SH-SY5Y (cell line): ENCODE data around the gene GNE.

ENCODE experiments used
- GATA2 ChIP-seq: IDR thresholded peaks from 2 replicates; pipeline ENCODE4 v1.6.1; 2011; ENCODE audit warnings: mild to moderate bottlenecking, low read depth, low read length
- GATA3 ChIP-seq: IDR thresholded peaks from 2 replicates; pipeline ENCODE4 v1.6.1; 2011; ENCODE audit warnings: low read depth, mild to moderate bottlenecking, low read length, moderate library complexity

GNE gene

DNA sequence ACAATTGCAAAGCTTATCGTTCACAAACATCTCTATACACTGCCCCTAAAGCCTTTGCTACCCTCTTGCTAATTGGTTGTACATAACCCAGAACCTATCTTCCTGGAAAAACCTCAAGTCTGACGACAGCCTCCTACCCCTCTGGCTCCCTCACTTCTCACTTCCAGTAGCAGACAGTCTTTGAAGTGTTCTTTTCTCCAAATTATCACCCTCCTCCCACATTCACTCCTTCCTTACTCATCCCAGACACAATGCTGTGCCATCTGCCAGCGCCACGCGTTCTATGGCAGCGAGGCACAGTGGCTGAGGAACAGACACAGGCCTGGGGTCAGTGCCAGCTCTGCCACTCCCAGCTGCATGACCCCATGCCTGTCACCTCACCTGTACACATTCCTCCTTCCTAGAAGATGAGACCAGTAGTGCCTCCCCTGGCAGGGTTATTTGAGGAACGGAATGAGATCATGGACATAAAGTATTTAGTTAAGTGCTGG is 39.8 kb downstream of the GNE start:
- TF ChIP-seq GATA2 (no peak), GATA3 (no peak)

DNA sequence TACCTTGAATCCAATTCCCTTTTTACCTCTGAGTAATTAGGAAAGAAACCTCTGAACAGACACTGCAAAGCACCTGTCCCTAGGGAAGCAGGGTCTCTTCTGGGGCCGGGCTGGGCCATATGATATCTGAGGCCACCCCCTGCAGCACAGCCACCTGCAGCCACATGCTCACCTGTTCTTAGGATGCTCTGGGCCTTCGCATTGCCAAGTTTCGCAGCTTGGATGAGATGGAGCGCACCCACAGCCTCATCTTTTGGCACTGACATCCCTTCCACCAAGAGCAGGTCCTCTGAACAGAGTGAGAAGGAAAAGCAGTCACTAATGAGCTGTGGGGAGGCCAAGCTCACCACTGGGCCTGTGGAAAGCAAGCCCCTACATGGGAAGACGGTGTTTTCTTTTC is 40.2 kb downstream of the GNE start:
- TF ChIP-seq GATA3: no peak
- TF ChIP-seq GATA2: no peak

DNA sequence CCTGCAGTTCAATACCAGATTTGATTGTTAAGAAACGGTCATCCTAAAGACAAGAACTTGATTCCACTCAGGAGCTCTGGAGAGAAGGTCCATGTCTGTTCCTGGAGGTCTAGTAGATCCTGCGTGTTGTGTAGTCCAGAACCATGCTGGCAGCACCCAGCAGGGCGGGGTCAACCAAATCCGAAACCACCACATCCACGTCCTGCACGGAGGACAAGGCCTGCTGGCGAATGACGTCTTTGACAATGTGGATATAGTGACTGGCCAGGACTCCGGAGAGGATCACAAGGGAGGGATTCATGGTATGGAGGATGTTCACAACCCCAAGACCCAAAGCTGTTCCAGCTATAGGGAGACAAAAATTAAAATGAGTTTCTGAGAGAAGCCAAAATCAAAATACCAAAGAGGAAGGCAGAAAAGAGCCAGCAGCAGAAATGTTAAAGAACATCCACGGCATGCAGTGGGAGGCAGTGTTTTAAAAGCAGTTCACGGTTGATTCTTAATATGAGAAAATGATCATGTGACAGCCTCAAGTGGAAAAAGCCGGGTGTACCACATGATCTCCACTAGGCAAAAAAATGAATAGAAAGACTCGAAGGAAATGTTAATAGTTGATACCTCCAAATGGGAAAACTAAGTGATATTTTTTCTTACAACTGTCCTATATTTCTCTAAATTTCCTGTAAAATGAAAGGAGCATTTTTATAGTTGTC is 40.8 kb downstream of the GNE start:
- TF ChIP-seq GATA2 (no peak), GATA3 (no peak)

DNA sequence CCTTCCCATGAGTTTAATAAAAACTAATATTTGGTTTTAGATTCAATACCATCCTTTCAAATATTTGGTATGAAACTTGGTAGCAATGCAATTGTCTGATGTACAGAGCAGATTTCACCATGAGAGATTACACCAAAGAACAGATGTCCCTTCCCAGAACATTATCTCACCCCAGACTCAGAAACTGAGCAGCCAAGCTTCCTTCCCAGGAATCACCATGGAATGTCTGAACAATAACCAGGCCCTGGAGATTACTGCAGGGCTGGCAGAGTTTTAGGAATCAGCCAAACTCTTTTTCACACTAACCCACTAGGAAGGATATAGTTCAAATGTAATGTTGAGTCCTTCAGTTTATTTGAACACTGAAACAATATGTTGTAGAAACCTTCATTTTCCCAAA is 43.7 kb downstream of the GNE start:
- TF ChIP-seq GATA3 (no peak), GATA2 (no peak)

DNA sequence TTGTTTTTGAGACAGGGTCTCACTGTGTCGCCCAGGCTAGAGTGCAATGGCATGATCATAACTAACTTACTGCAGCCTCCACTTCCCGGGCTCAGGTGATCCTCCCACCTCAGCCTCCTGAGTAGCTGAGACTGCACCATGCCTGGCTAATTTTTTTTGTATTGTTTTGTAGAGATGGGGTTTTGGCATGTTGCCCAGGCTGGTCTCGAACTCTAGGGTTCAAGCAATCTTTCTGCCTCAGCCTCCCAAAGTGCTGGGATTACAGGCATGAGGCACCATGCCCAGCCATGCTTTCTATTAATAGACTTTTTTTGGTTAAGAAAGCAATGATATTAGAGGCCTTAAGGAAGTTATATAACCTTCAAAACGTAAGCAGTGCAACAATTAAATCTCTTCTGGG is 44.3 kb downstream of the GNE start:
- TF ChIP-seq GATA2: no peak
- TF ChIP-seq GATA3: no peak

DNA sequence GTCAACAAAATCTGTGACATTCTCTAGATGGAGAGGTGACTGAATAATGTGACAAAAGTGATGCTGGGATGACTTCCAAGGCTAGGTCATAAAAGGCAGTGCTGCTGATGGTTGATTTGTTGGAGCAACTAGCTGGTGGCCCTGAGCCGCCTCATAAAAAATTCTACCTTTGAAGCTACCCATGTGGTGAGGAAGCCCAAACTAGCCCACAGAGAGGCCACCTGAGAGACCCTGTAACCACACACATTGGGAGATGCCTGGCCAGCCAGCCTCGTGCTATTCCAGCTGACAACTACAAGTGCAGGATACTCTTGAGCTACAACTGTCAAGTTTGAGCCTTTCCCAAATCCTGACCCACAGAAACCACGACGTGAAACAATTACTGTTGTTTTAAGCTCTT is 44.9 kb downstream of the GNE start:
- TF ChIP-seq GATA3 (no peak), GATA2 (no peak)

DNA sequence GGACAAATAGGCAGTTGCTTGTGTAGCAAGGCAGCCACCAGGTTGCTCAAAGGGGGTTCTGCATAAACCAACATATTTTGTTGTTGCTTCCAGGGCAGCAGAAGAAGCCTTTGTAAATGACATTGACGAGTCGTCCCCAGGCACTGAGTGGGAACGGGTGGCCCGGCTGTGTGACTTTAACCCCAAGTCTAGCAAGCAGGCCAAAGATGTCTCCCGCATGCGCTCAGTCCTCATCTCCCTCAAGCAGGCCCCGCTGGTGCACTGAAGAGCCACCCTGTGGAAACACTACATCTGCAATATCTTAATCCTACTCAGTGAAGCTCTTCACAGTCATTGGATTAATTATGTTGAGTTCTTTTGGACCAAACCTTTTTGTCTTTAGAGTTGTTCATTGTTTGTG is 46.7 kb downstream of the GNE start:
- TF ChIP-seq GATA3 (no peak), GATA2 (no peak)

DNA sequence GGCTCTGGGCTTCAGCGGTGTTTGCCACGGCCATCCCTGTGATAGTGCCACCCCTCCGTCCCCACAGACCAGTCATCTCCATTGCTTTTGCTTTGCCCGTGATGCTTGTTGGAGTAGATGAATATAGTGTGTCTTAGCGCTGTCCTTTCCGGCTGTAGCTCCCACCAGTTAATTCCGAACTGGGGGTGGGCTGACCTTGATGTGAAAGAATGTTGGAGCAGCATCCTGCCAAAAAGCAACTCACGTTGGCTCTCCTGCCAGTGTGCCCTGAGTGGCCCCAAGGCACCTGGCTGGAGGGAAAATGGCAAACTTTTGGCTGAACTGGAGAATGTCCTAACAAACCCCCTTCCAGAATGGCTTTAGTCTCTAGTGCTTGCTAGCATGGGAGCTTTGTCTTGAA is 47.5 kb downstream of the GNE start:
- TF ChIP-seq GATA3 (no peak), GATA2 (no peak)

DNA sequence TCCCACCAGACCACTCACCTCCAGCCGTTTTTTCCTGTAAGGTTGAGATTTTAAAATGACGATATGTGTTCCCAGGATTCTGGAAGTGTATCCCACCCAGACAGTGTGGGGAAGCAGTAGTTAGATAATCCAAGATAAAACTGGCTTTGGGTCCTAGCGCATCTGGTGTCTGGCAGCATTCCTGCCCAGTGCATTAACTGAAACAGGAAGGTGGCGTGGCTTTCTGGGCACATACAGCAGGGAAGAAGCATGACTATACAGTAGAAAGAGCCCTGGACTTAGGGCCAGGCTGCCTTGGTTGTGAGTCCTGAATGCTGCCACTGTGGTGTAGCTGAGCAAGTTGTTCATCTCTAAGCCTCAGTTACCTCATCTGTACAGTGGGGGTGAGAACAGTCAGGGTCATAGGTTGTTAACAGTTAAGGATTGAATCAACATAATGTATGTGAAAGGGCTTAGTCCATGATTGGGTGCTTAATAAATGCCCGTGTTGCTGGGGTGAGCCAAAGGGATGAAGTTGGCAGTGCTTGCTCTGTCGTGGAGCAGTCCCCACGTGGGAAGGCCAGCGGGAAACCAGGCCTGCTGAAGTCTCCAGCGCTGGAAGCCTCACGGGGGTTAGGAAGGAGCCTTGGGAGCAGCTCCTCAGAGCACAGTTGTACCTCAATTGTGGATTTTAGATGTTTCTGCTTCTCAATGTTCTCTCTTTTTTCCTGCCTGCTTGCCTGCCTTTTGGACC is 49.6 kb downstream of the GNE start:
- no peak for TF ChIP-seq GATA2
- TF ChIP-seq GATA3: no peak

DNA sequence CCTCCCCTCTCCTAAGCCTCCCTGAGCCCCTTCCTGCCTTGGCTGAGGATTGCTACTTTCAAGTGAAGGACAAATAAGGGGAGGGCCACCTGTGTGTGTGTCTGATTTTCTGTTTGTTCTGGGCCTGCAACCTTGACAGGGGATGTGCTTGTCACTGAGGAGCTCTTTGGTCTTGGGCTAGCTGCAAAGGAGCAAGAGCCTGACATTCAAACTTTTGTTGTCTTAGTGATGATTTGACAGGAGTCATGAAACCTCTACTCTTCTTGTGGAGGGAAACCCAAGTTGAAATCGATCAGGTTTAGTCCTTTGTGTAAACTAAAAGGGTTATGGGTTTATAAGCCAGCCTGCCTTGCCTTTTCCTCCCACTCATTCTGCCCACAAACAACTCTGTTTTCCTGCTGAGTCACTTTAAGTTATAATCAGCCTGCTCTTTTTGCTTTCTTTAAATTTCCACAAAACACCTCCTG is 50.7 kb downstream of the GNE start:
- TF ChIP-seq GATA3: no peak

DNA sequence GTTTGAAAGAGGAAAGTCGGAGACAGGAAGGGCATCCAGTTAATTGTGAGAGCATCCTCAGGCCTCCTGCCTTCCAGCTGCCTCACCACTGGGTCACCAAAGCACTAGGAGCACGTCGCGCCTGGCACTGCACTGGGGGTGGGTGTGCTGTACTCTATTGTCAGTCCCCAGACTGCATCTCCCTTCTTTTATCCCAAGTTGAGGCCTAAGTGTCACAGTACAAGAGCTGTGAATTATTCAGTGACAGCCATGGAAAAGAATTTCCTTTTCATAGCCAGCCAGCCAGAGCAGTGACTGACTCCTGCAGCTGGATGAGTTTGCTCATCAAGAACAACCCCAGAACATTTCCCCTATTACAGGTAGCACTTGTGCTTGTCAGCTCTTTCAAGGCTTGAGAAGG is 51.2 kb downstream of the GNE start:
- no peak for TF ChIP-seq GATA2
- no peak for TF ChIP-seq GATA3

DNA sequence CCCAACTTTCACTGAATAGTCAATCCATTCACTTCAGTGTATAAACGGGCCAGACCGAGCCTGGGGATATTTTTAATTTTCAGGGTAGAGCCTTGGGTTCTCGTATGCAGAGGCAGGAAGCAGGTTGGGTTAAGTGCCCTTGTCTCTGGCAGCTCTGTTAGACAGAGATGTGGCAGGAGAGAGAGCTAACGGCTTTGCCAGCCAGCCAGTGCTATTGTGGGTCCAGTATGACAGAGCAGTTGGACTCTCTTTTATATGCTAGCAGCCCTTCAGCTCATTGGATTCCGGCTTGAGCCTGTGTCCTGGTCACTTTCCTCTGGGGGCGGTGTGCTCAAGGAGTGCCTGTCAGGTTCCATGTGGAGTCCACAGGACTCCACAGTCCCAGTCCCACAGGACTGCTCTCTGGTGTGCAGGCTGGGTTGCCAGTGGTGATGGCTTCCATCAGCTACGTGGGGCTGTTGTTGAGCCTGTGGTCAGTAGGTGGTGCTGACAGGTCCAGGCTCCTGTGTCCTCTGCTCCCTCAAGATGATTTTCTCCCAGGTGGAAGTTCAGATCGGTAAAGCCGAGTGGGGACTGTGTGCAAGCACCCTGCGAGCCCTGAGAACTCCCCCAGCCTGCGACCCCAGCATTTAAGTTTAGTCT is 53.2 kb downstream of the GNE start:
- TF ChIP-seq GATA3 (no peak), GATA2 (no peak)

DNA sequence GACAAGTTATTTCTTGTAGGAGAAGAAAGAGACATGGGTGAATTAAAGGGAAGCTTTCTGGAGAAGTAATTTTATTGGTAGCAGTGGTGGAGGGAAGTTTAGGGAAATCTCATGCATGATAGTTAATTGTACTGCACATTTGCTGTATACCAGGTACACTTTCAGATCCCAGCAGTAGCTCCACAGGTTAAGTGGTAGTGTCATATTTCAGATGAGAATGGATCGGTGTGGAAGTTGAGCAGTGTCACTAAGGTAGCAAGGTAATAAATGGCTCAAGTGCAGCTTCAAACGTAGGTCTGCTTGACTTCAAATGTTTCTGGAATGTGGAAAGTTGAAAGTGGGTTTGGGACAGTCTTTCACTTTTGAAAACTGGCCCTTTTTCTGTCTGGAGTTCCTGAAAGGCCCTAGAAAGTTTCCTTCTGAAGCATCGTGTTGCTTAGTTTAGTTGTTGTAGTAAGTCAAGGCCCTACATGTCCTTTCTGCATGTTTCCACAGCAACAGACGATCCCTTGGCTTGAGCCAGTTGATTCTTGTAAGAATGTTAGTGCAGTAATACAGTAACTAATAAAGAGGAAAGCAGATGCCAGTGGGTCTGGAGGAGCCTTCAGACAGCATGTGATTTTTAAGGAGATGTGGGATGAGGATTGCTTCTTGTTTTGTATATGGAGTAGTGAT is 63.8 kb downstream of the GNE start:
- TF ChIP-seq GATA3 (no peak), GATA2 (no peak)

DNA sequence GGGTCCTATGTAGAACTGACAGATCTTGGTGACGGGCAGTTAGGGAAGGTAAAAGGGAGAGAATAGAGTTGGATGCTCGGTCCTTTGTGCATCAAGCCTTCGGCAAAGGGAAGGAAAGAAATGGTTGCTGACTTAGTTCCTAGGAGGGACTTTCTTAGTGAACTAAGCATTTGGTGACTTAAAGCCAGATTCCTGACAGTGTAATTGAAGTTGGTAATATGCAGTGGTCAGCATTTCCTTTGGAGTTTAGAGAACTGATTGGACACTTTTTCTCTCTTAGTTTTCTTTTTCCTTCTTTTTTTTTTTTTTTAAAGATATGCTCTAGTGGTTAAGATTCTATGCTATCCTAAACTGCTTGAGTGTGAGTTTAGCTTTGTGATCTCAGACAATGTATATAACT is 65.2 kb downstream of the GNE start:
- no peak for TF ChIP-seq GATA3
- no peak for TF ChIP-seq GATA2
